ENCODE data around the gene MBTD1. TPM values are rescaled to one million over a fixed set of nuclear protein-coding genes. Genes with fewer than 3 reads are reported as not detected.
A peak's percentile ranks its signal among the peaks of the same experiment; 100 is the strongest.

Gene MBTD1
- total and polyA plus RNA-seq, 9 donors = 10.4 to 28.4 (median 16.4) TPM

- peak; percentile 97 to 98 (median 97) for DNase-seq
- Histone ChIP-seq H3K36me3 (no peaks in the 10 kb centered on the region), H3K4me3 (peak within 1 kb of the TSS; percentile 78), H3K9me3 (no peaks in the 10 kb centered on the region), H3K27ac (peak within 1 kb of the TSS; percentile 72 to 95), H3K4me1 (ENCODE audit: insufficient read depth) (peaks cover 4% of the 10 kb centered on the region), H3K27me3 (no peaks in the 10 kb centered on the region)
- TF ChIP-seq EP300 (IDR thresholded peaks at IDR 0.05) (no peak), POLR2A (IDR thresholded peaks at IDR 0.05) (peak; percentile 50), CTCF (IDR thresholded peaks at IDR 0.05) (no peak)
- intact Hi-C loops (cut with DNase I) = no loop called here
- WGBS, 3 donors = 0 to 1% (median 0%) methylated on average over 83 to 93 of the region's 93 CpGs
Observed at GRCh38 chr17:51260237-51261023, 581 bp upstream of the MBTD1 start, which contains the start of gene UTP18. Gene UTP18, plus strand, starts transcription at chr17:51260546. Its CDS starts 39 bp downstream, at chr17:51260585.

GRCh38 chr17:51258756-51259563 lies 889 bp downstream of the MBTD1 start:
- TF ChIP-seq EP300 (IDR thresholded peaks at IDR 0.05) = no peak
- DNase-seq = peak; percentile 35 to 65 (median 59)
- Histone ChIP-seq H3K4me3 (peak overlapping the region; percentile 78), H3K9me3 (no peaks in the 10 kb centered on the region), H3K36me3 (no peaks in the 10 kb centered on the region), H3K27me3 (no peaks in the 10 kb centered on the region), H3K4me1 (ENCODE audit: insufficient read depth) (peaks cover 4% of the 10 kb centered on the region), H3K27ac (peak overlapping the region; percentile 72 to 95)
- 0 to 1% (median 0%) methylated on average over 18 of the region's 18 CpGs for WGBS, 3 donors
- intact Hi-C loops (cut with DNase I) = no loop called here

GRCh38 chr17:51257150-51258081 lies 2.4 kb downstream of the MBTD1 start:
- no peak for DNase-seq
- no peaks in the 10 kb centered on the region for H3K9me3 ChIP-seq
- no peaks in the 10 kb centered on the region for H3K27me3 ChIP-seq
- intact Hi-C loops (cut with DNase I) = no loop called here
- WGBS, 3 donors = 46 to 75% (median 46%) methylated on average over 3 of the region's 3 CpGs
- H3K4me1 ChIP-seq (ENCODE audit: insufficient read depth) = peaks cover 4% of the 10 kb centered on the region
- no peaks in the 10 kb centered on the region for H3K36me3 ChIP-seq
- no peak overlapping the region for H3K27ac ChIP-seq
- TF ChIP-seq CTCF (IDR thresholded peaks at IDR 0.05) (no peak), POLR2A (IDR thresholded peaks at IDR 0.05) (no peak), EP300 (IDR thresholded peaks at IDR 0.05) (no peak)
- no peak overlapping the region for H3K4me3 ChIP-seq

GRCh38 chr17:51256101-51256500 lies 3.7 kb downstream of the MBTD1 start:
- Histone ChIP-seq H3K4me3 (no peak overlapping the region), H3K4me1 (ENCODE audit: insufficient read depth) (peaks cover 4% of the 10 kb centered on the region)
- intact Hi-C loops (cut with DNase I) = no loop called here

More at GRCh38 chr17:51256101-51256500, 3.7 kb downstream of the MBTD1 start:
- Histone ChIP-seq H3K36me3 (no peaks in the 10 kb centered on the region), H3K27me3 (no peaks in the 10 kb centered on the region), H3K9me3 (no peaks in the 10 kb centered on the region), H3K27ac (no peak overlapping the region)
- 87 to 98% (median 89%) methylated on average over 3 of the region's 3 CpGs for WGBS, 3 donors
- no peak for DNase-seq
- TF ChIP-seq POLR2A (IDR thresholded peaks at IDR 0.05) = no peak
- no peak for TF ChIP-seq EP300 (IDR thresholded peaks at IDR 0.05)
- no peak for TF ChIP-seq CTCF (IDR thresholded peaks at IDR 0.05)
